ENCODE measurements around the gene GATA6. TPM values are rescaled to one million over a fixed set of nuclear protein-coding genes. Genes with fewer than 3 reads are reported as not detected.
"Not testable (repeated sequence)": the region's sequence is repeated elsewhere in the genome, so short reads cannot be mapped to it uniquely, and the experiment has no call there.

Gene GATA6
- total and polyA plus RNA-seq, 5 experiments from 2014 or later: 0.03 to 0.88 (median 0.13) TPM; not detected in 2

- POLR2A ChIA-PET: no interaction called here
- H3K4me3 Mint-ChIP-seq: no peak overlapping the region
- H3K4me1 Mint-ChIP-seq: peaks cover 0 to 7% (median 2%) of the 10 kb centered on the region in 4 donors
- peaks cover 0 to 9% (median 3%) of the 10 kb centered on the region in 3 donors for H3K36me3 Mint-ChIP-seq
- ATAC-seq (no peak), DNase-seq (no peak)
- H3K9me3 Mint-ChIP-seq: peaks cover 0 to 8% (median 0%) of the 10 kb centered on the region in 9 donors
- peaks cover 21 to 62% (median 54%) of the 10 kb centered on the region in 5 donors for H3K27me3 Mint-ChIP-seq
- H3K27ac Mint-ChIP-seq: no peak overlapping the region
Observed at GRCh38 chr18:22176420-22177326, 7.3 kb downstream of the GATA6 start.

GRCh38 chr18:22177327-22177871, 8.0 kb downstream of the GATA6 start:
- peak overlapping the region in 1 of 10 donors; percentile 62 for H3K4me3 Mint-ChIP-seq
- DNase-seq: no peak
- peaks cover 0 to 7% (median 1%) of the 10 kb centered on the region in 4 donors for H3K4me1 Mint-ChIP-seq
- no peak overlapping the region for H3K27ac Mint-ChIP-seq
- no peak for ATAC-seq
- peaks cover 20 to 62% (median 51%) of the 10 kb centered on the region in 5 donors for H3K27me3 Mint-ChIP-seq
- peaks cover 0 to 8% (median 0%) of the 10 kb centered on the region in 9 donors for H3K9me3 Mint-ChIP-seq
- POLR2A ChIA-PET: no interaction called here
- peaks cover 0 to 9% (median 3%) of the 10 kb centered on the region in 3 donors for H3K36me3 Mint-ChIP-seq

GRCh38 chr18:22179174-22179573, 9.8 kb downstream of the GATA6 start:
- DNase-seq: no peak
- H3K9me3 Mint-ChIP-seq: peaks cover 0 to 6% (median 0%) of the 10 kb centered on the region in 9 donors
- POLR2A ChIA-PET: no interaction called here
- no peak overlapping the region for H3K4me3 Mint-ChIP-seq
- H3K27ac Mint-ChIP-seq: no peak overlapping the region
- H3K36me3 Mint-ChIP-seq: peaks cover 0 to 9% (median 0%) of the 10 kb centered on the region in 3 donors
- peaks cover 0 to 7% (median 0%) of the 10 kb centered on the region in 4 donors for H3K4me1 Mint-ChIP-seq
- no peak for ATAC-seq
- H3K27me3 Mint-ChIP-seq: peaks cover 9 to 46% (median 33%) of the 10 kb centered on the region in 5 donors

- Mint-ChIP-seq H3K9me3 (peaks cover 0 to 6% (median 0%) of the 10 kb centered on the region in 9 donors), H3K27ac (no peak overlapping the region), H3K36me3 (peaks cover 0 to 9% (median 0%) of the 10 kb centered on the region in 3 donors), H3K4me1 (peaks cover 0 to 7% (median 0%) of the 10 kb centered on the region in 4 donors), H3K27me3 (peaks cover 9 to 44% (median 29%) of the 10 kb centered on the region in 5 donors), H3K4me3 (no peak overlapping the region)
- POLR2A ChIA-PET: no interaction called here
- DNase-seq: no peak
- ATAC-seq: no peak
Observed at GRCh38 chr18:22179631-22180030, 10.2 kb downstream of the GATA6 start.

- Mint-ChIP-seq H3K4me1 (peaks cover 0 to 7% (median 0%) of the 10 kb centered on the region in 4 donors), H3K4me3 (no peak overlapping the region), H3K27ac (no peak overlapping the region), H3K9me3 (peaks cover 0 to 6% (median 0%) of the 10 kb centered on the region in 9 donors), H3K36me3 (peaks cover 0 to 9% (median 0%) of the 10 kb centered on the region in 3 donors), H3K27me3 (peaks cover 9 to 35% (median 23%) of the 10 kb centered on the region in 5 donors)
- DNase-seq (no peak), ATAC-seq (no peak)
- POLR2A ChIA-PET: no interaction called here
Observed at GRCh38 chr18:22180722-22181121, 11.3 kb downstream of the GATA6 start.

- Mint-ChIP-seq H3K4me1 (no peaks in the 10 kb centered on the region), H3K27ac (no peak overlapping the region), H3K36me3 (no peaks in the 10 kb centered on the region), H3K4me3 (no peak overlapping the region), H3K9me3 (no peaks in the 10 kb centered on the region), H3K27me3 (peaks cover 3 to 29% (median 15%) of the 10 kb centered on the region in 5 donors)
- ATAC-seq: no peak
- POLR2A ChIA-PET: interaction anchor here (0.7 kb wide), 1 partner anchor 30 kb away, joined by 3 read pairs; no protein-coding TSS in a partner anchor
- no peak for DNase-seq
Observed at GRCh38 chr18:22182884-22183697, 13.7 kb downstream of the GATA6 start.

- no peaks in the 10 kb centered on the region for H3K36me3 Mint-ChIP-seq
- H3K9me3 Mint-ChIP-seq: no peaks in the 10 kb centered on the region
- H3K27me3 Mint-ChIP-seq: peaks cover 7 to 28% (median 21%) of the 10 kb centered on the region in 5 donors
- no peaks in the 10 kb centered on the region for H3K4me1 Mint-ChIP-seq
- DNase-seq (no peak), ATAC-seq (no peak)
- POLR2A ChIA-PET: no interaction called here
- H3K27ac Mint-ChIP-seq: no peak overlapping the region
- no peak overlapping the region for H3K4me3 Mint-ChIP-seq
Observed at GRCh38 chr18:22183698-22184170, 14.3 kb downstream of the GATA6 start.

GRCh38 chr18:22184573-22184972, 15.2 kb downstream of the GATA6 start:
- ATAC-seq, H3K36me3 Mint-ChIP-seq, H3K27ac Mint-ChIP-seq, H3K4me1 Mint-ChIP-seq, POLR2A ChIA-PET, DNase-seq, H3K9me3 Mint-ChIP-seq, H3K4me3 Mint-ChIP-seq: not testable (repeated sequence)
- peaks cover 7 to 27% (median 23%) of the 10 kb centered on the region in 5 donors for H3K27me3 Mint-ChIP-seq

GRCh38 chr18:22185273-22185672, 15.9 kb downstream of the GATA6 start:
- Mint-ChIP-seq H3K36me3 (no peaks in the 10 kb centered on the region), H3K9me3 (no peaks in the 10 kb centered on the region), H3K27ac (no peak overlapping the region), H3K4me1 (no peaks in the 10 kb centered on the region), H3K27me3 (peaks cover 7 to 25% (median 21%) of the 10 kb centered on the region in 5 donors), H3K4me3 (no peak overlapping the region)
- ATAC-seq (no peak), DNase-seq (no peak)
- POLR2A ChIA-PET: no interaction called here

GRCh38 chr18:22185771-22186386, 16.5 kb downstream of the GATA6 start:
- no peaks in the 10 kb centered on the region for H3K9me3 Mint-ChIP-seq
- peak overlapping the region in 1 of 10 donors; percentile 29 for H3K27ac Mint-ChIP-seq

GRCh38 chr18:22186484-22186971, 17.1 kb downstream of the GATA6 start:
- Mint-ChIP-seq H3K4me1 (peaks cover 0 to 6% (median 2%) of the 10 kb centered on the region in 4 donors), H3K4me3 (no peak overlapping the region), H3K36me3 (no peaks in the 10 kb centered on the region), H3K27me3 (peaks cover 7 to 34% (median 24%) of the 10 kb centered on the region in 5 donors), H3K27ac (no peak overlapping the region), H3K9me3 (no peaks in the 10 kb centered on the region)
- POLR2A ChIA-PET: no interaction called here
- DNase-seq (no peak), ATAC-seq (no peak)

More at GRCh38 chr18:22185771-22186386, 16.5 kb downstream of the GATA6 start:
- ATAC-seq: no peak
- no peak overlapping the region for H3K4me3 Mint-ChIP-seq
- no peak for DNase-seq
- POLR2A ChIA-PET: no interaction called here
- no peaks in the 10 kb centered on the region for H3K36me3 Mint-ChIP-seq
- H3K27me3 Mint-ChIP-seq: peaks cover 7 to 31% (median 25%) of the 10 kb centered on the region in 5 donors
- H3K4me1 Mint-ChIP-seq: peaks cover 0 to 5% (median 2%) of the 10 kb centered on the region in 4 donors

Data from naive thymus-derived CD8-positive, alpha-beta T cell (primary cell).